K562 (cell line): ENCODE results near the gene DBNL. TPM values are rescaled to one million over a fixed set of nuclear protein-coding genes. Genes with fewer than 3 reads are reported as not detected.

Source experiments
- ASH1L ChIP-seq: fragments of 450-650 bp; IDR thresholded peaks from 2 replicates; pipeline ENCODE4 v1.6.1; 2018; ENCODE audit warnings: borderline replicate concordance, mild to moderate bottlenecking, low read depth; ENCODE audit not compliant: partially characterized antibody
- CC2D1A ChIP-seq: fragments of 450-650 bp; IDR thresholded peaks from 2 replicates; pipeline ENCODE4 v1.6.1; 2017; ENCODE audit warnings: mild to moderate bottlenecking
- MAZ ChIP-seq, 2 experiments: fragments of 450-650 bp in 1 of 2; sonication (generic) in 1 of 2; formaldehyde crosslinking; IDR thresholded peaks in 1 of 2; conservative IDR thresholded peaks in 1 of 2; 2 replicates each; pipeline versions ENCODE4 v1.4.0 to v1.5.0; 2020; ENCODE audit warnings: mild to moderate bottlenecking in 1 of 2, missing genetic modification reagents in 1 of 2
- MCM2 ChIP-seq: fragments of 450-650 bp; IDR thresholded peaks from 2 replicates; pipeline ENCODE4 v1.6.1; 2017; ENCODE audit warnings: low read depth, mild to moderate bottlenecking
- NR2C1 ChIP-seq, 2 experiments: fragments of 450-650 bp; IDR thresholded peaks; 2 replicates each; pipeline ENCODE4 v1.6.1; 2017; ENCODE audit warnings: mild to moderate bottlenecking in 2 of 2, antibody characterized with exemption in 1 of 2, inconsistent platforms in 1 of 2, missing compliant biosample characterization in 1 of 2, missing genetic modification characterization in 1 of 2
- TAF15 ChIP-seq: fragments of 200-400 bp; formaldehyde crosslinking; IDR thresholded peaks from 2 replicates; pipeline ENCODE4 v1.6.1; 2017; ENCODE audit warnings: mild to moderate bottlenecking, low read depth, low read length, moderate library complexity
- XRCC3 ChIP-seq: fragments of 450-650 bp; IDR thresholded peaks from 2 replicates; pipeline ENCODE4 v1.6.1; 2017; ENCODE audit warnings: mild to moderate bottlenecking, moderate library complexity
- ZNF217 ChIP-seq: sonication (generic); formaldehyde crosslinking; IDR thresholded peaks from 2 replicates; pipeline ENCODE4 v1.8.0; 2022; ENCODE audit warnings: mild to moderate bottlenecking, missing genetic modification reagents
- ZNF639 ChIP-seq, 2 experiments: fragments of 200-800 bp in 1 of 2; sonication (Bioruptor generic) in 1 of 2; sonication (generic) in 1 of 2; formaldehyde crosslinking in 1 of 2; IDR thresholded peaks in 1 of 2; conservative IDR thresholded peaks in 1 of 2; 2 replicates each; pipeline versions ENCODE4 v1.5.0 to v1.6.1; 2016 to 2020; ENCODE audit warnings: missing compliant biosample characterization in 1 of 2, missing genetic modification characterization in 1 of 2, missing genetic modification reagents in 1 of 2
- polyA plus RNA-seq, 8 experiments: library from polyadenylated mRNA; depleted of rRNA in 4 of 8; stranded (reverse) in 5 of 8; unstranded in 3 of 8; fragments of >200 nt; fragmentation: Nextera tagmentation in 2 of 8; fragmentation: Illumina TruSeq in 1 of 8; extraction: Ambion mirVana in 2 of 8; extraction: Trizol in 1 of 8; gene quantifications; 2 replicates each; pipeline versions ENCODE4 v1.2.1 to v1.2.3, GENCODE V29; 2011 to 2014; ENCODE audit warnings: inconsistent platforms in 1 of 8, missing spikeins in 1 of 8
- total RNA-seq, 7 experiments: library from RNA; depleted of rRNA in 6 of 7; stranded (reverse); fragments of >200 nt in 6 of 7; fragmentation: Illumina TruSeq in 2 of 7; extraction: Trizol in 2 of 7; gene quantifications; 2 replicates each; pipeline versions ENCODE4 v1.2.1 to v1.2.3, GENCODE V29; 2011 to 2021; ENCODE audit warnings: low replicate concordance in 1 of 7
- TF ChIP-seq, protein P1 (sequence below): fragments of 450-650 bp; IDR thresholded peaks from 2 replicates; pipeline ENCODE4 v1.6.1; 2016; ENCODE audit warnings: antibody characterized with exemption

DBNL gene
- total and polyA plus RNA-seq, 9 of the 15 experiments (the other 6 are each of a cell fraction or from before 2014, with no cell fraction given), result 1.9 to 65.1 (median 38.9) TPM

DNA sequence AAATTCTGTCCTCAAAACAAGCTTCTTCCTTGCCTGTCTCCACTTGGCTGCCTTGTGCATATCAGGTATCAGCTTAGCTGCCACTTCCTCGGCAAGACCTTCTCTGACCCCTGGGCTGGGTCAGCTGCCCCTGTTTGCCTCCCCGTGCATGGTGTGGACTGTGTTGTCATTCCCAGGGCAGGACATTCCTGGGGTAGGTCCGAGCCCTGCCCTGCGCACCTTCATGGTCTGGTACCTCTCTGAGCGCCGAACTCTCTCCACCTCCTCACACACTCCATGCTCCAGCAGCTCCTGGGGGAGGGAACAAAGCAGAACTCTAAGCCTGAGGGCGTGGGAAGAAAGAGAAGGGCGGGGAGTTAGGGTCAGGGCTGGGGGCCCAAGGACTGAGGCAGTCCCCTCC is 34.0 kb downstream of the DBNL start (continued):
- TF ChIP-seq XRCC3 (no peak), ZNF639 (CRISPR knock-in tag; conservative IDR thresholded peaks at IDR 0.05 in 1 of 2, IDR thresholded peaks at IDR 0.05 in 1 of 2) (no peak), TAF15 (no peak), MCM2 (no peak), MAZ (CRISPR knock-in tag; conservative IDR thresholded peaks at IDR 0.05 in 1 of 2, IDR thresholded peaks at IDR 0.05 in 1 of 2) (no peak), CC2D1A (no peak), ZNF217 (CRISPR knock-in tag) (no peak), ASH1L (no peak), NR2C1 (IDR thresholded peaks at IDR 0.05) (no peak), NR2C1 (tag; IDR thresholded peaks at IDR 0.05) (no peak)
- TF ChIP-seq, protein P1, sequence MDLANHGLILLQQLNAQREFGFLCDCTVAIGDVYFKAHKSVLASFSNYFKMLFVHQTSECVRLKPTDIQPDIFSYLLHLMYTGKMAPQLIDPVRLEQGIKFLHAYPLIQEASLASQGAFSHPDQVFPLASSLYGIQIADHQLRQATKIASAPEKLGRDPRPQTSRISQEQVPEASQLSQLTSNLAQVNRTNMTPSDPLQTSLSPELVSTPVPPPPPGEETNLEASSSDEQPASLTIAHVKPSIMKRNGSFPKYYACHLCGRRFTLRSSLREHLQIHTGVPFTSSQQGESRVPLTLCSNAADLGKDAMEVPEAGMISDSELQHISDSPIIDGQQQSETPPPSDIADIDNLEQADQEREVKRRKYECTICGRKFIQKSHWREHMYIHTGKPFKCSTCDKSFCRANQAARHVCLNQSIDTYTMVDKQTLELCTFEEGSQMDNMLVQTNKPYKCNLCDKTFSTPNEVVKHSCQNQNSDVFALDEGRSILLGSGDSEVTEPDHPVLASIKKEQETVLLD, result no peak
